MM.1S (cell line): ENCODE data around the gene STK32C.

Experiments used
- DNase-seq: peaks from one replicate; pipeline ENCODE4 v3.0.0-alpha.2; 2015
- H2AFZ ChIP-seq: fragments of 300-600 bp; sonication (generic); 2 replicates; pipeline ENCODE4 v1.6.0; 2016; ENCODE audit warnings: antibody characterized with exemption, low read length
- H3F3A ChIP-seq: fragments of 300-600 bp; sonication (generic); 2 replicates; pipeline ENCODE4 v1.6.1; 2016; ENCODE audit warnings: mild to moderate bottlenecking, antibody characterized with exemption, low read length, moderate library complexity, mixed read lengths; ENCODE audit not compliant: insufficient read depth
- H3K27ac ChIP-seq: fragments of 300-600 bp; sonication (generic); 2 replicates; pipeline ENCODE4 v1.5.1; 2016; ENCODE audit warnings: mild to moderate bottlenecking, low read length
- H3K27me3 ChIP-seq: fragments of 300-600 bp; sonication (generic); replicated peaks from 2 replicates; pipeline ENCODE4 v1.6.0; 2016; ENCODE audit warnings: low read length; ENCODE audit not compliant: insufficient read depth
- H3K36me3 ChIP-seq: fragments of 300-600 bp; sonication (generic); replicated peaks from 2 replicates; pipeline ENCODE4 v1.6.1; 2016; ENCODE audit warnings: mild to moderate bottlenecking, low read length, mixed read lengths; ENCODE audit not compliant: insufficient read depth
- H3K4me1 ChIP-seq: fragments of 300-600 bp; sonication (generic); 2 replicates; pipeline ENCODE4 v1.6.1; 2016; ENCODE audit warnings: low read length, mixed read lengths
- H3K4me2 ChIP-seq: fragments of 300-600 bp; sonication (generic); 2 replicates; pipeline ENCODE4 v1.6.0; 2016; ENCODE audit warnings: low read depth, low read length
- H3K4me3 ChIP-seq: fragments of 300-600 bp; sonication (generic); 2 replicates; pipeline ENCODE4 v1.5.1; 2016; ENCODE audit warnings: low read length, mixed read lengths
- H3K79me2 ChIP-seq: fragments of 300-600 bp; sonication (generic); 2 replicates; pipeline ENCODE4 v1.6.1; 2016; ENCODE audit warnings: mixed run types, low read length, mixed read lengths
- H3K9ac ChIP-seq: fragments of 300-600 bp; sonication (generic); 2 replicates; pipeline ENCODE4 v1.6.1; 2016; ENCODE audit warnings: low read length, mixed read lengths
- H3K9me2 ChIP-seq: fragments of 300-600 bp; sonication (generic); replicated peaks from 2 replicates; pipeline ENCODE4 v1.6.1; 2016; ENCODE audit warnings: mild to moderate bottlenecking, low read length, mixed read lengths; ENCODE audit not compliant: insufficient read depth
- H3K9me3 ChIP-seq: fragments of 300-600 bp; sonication (generic); replicated peaks from 2 replicates; pipeline ENCODE4 v1.6.1; 2016; ENCODE audit warnings: mild to moderate bottlenecking, low read length, mixed read lengths; ENCODE audit not compliant: insufficient read depth
- H4K20me1 ChIP-seq: fragments of 300-600 bp; sonication (generic); 2 replicates; pipeline ENCODE4 v1.6.1; 2016; ENCODE audit warnings: mild to moderate bottlenecking, low read length, moderate library complexity, mixed read lengths; ENCODE audit not compliant: insufficient read depth
- EZH2 ChIP-seq: fragments of 300-600 bp; sonication (generic); optimal IDR thresholded peaks from 2 replicates; pipeline ENCODE3; 2017; ENCODE audit warnings: low read depth, mild to moderate bottlenecking, antibody characterized with exemption, low read length, mixed read lengths
- EZH2phosphoT487 ChIP-seq: fragments of 300-600 bp; sonication (generic); IDR thresholded peaks from 2 replicates; pipeline ENCODE4 v1.6.1; 2018; ENCODE audit warnings: antibody characterized with exemption, low read length
- TF ChIP-seq, protein P1 (sequence below): fragments of 300-600 bp; sonication (generic); IDR thresholded peaks from 2 replicates; pipeline ENCODE4 v1.5.1; 2016; ENCODE audit warnings: antibody characterized with exemption, low read length, mixed read lengths

STK32C gene

DNA sequence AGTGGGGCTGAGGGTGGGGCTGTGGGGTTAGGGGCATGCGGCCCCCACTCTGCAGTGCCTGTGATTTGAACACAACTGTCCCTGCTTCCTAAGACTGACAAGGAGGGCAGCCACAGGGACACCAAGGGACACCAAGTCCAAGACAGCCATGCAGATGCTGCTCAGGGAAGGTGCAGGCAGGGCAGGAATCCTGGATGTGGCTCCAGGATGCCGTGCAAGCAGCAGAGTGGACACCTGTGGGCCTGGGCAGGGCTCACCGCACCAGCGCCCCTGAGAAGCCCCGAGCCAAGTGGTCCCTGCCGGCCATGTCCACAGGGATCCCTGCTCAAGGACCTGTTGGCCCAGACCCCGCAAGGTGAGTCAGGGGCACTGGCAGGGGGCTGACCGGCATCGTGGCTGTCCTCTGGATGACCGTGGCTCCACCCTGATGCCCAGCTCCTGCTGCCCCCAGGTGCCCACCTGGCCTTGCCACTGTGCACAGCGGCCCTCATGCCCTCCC is 58.5 kb downstream of the STK32C start:
- Histone ChIP-seq H3K36me3 (no peaks in the 10 kb centered on the region), H3K4me1 (no peaks in the 10 kb centered on the region), H3F3A (no peaks in the 10 kb centered on the region), H3K9ac (no peak overlapping the region), H4K20me1 (no peaks in the 10 kb centered on the region), H3K79me2 (no peaks in the 10 kb centered on the region; the same call in 1 of the 2 replicates), H2AFZ (no peak overlapping the region), H3K4me2 (no peak overlapping the region), H3K27me3 (no peaks in the 10 kb centered on the region), H3K27ac (no peak overlapping the region), H3K4me3 (no peak overlapping the region), H3K9me3 (no peaks in the 10 kb centered on the region), H3K9me2 (no peaks in the 10 kb centered on the region)
- no peak for DNase-seq
- TF ChIP-seq EZH2: no peak
- TF ChIP-seq, protein P1, sequence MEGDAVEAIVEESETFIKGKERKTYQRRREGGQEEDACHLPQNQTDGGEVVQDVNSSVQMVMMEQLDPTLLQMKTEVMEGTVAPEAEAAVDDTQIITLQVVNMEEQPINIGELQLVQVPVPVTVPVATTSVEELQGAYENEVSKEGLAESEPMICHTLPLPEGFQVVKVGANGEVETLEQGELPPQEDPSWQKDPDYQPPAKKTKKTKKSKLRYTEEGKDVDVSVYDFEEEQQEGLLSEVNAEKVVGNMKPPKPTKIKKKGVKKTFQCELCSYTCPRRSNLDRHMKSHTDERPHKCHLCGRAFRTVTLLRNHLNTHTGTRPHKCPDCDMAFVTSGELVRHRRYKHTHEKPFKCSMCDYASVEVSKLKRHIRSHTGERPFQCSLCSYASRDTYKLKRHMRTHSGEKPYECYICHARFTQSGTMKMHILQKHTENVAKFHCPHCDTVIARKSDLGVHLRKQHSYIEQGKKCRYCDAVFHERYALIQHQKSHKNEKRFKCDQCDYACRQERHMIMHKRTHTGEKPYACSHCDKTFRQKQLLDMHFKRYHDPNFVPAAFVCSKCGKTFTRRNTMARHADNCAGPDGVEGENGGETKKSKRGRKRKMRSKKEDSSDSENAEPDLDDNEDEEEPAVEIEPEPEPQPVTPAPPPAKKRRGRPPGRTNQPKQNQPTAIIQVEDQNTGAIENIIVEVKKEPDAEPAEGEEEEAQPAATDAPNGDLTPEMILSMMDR: no peak
- no peak for TF ChIP-seq EZH2phosphoT487

GRCh38 chr10:132248455-132249225 is 59.1 kb downstream of the STK32C start:
- Histone ChIP-seq H3K4me2 (no peak overlapping the region), H4K20me1 (no peaks in the 10 kb centered on the region), H3K4me1 (no peaks in the 10 kb centered on the region), H3F3A (no peaks in the 10 kb centered on the region), H3K9me2 (no peaks in the 10 kb centered on the region), H3K9ac (no peak overlapping the region), H3K4me3 (no peak overlapping the region), H3K9me3 (no peaks in the 10 kb centered on the region), H3K79me2 (no peaks in the 10 kb centered on the region; the same call in 1 of the 2 replicates), H3K36me3 (no peaks in the 10 kb centered on the region), H2AFZ (no peak overlapping the region), H3K27me3 (no peaks in the 10 kb centered on the region), H3K27ac (no peak overlapping the region)
- DNase-seq: no peak
- no peak for TF ChIP-seq EZH2
- no peak for TF ChIP-seq EZH2phosphoT487
- TF ChIP-seq, protein P1: no peak

DNA sequence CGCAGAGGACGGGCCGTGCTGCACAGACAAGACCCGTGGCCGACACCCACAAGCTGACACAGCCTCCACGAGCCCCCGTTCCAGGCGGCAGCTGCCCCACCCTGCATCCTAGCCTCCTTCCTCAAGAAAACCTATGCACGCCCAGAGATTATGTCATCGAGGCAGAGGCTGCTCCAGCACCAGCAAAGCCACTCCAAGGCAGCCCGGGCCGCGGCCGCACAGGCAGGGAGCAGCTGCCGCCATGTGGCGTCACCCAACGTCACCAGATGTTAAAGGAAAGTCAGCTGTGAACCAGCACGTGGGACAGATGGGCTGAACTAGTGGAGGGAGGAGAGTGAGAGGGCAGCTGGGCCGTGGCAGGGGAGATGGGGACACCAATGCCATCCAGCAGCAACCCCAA is 59.8 kb downstream of the STK32C start:
- TF ChIP-seq EZH2phosphoT487 (no peak), EZH2 (no peak)
- TF ChIP-seq, protein P1: no peak
- Histone ChIP-seq H3F3A (no peaks in the 10 kb centered on the region), H3K36me3 (no peaks in the 10 kb centered on the region), H3K4me1 (no peaks in the 10 kb centered on the region), H3K9me3 (no peaks in the 10 kb centered on the region), H3K4me3 (no peak overlapping the region), H3K27ac (no peak overlapping the region), H2AFZ (no peak overlapping the region), H3K4me2 (no peak overlapping the region), H4K20me1 (no peaks in the 10 kb centered on the region), H3K9ac (no peak overlapping the region), H3K9me2 (no peaks in the 10 kb centered on the region), H3K79me2 (no peaks in the 10 kb centered on the region; the same call in 1 of the 2 replicates), H3K27me3 (no peaks in the 10 kb centered on the region)
- no peak for DNase-seq
